GM19193 (cell line): ENCODE results near the gene COL4A1.

Experiments used
- POLR2A ChIP-seq: IDR thresholded peaks from 4 replicates; pipeline ENCODE4 v1.6.1; 2011; ENCODE audit not compliant: insufficient read depth, insufficient read length; ENCODE audit errors: extremely low read depth

The COL4A1 gene

GRCh38 chr13:110242615-110243014 is 64.3 kb downstream of the COL4A1 start:
- TF ChIP-seq POLR2A, result no peak

- TF ChIP-seq POLR2A, result no peak
Observed at GRCh38 chr13:110240943-110241342, 66.0 kb downstream of the COL4A1 start.

GRCh38 chr13:110240352-110240751 is 66.6 kb downstream of the COL4A1 start:
- no peak for TF ChIP-seq POLR2A

- no peak for TF ChIP-seq POLR2A
Observed at GRCh38 chr13:110239280-110240125, 67.5 kb downstream of the COL4A1 start.

- TF ChIP-seq POLR2A, result no peak
Observed at GRCh38 chr13:110238818-110239195, 68.2 kb downstream of the COL4A1 start.

- TF ChIP-seq POLR2A, result no peak
Observed at GRCh38 chr13:110237875-110238817, 68.8 kb downstream of the COL4A1 start.

GRCh38 chr13:110236831-110237261 is 70.1 kb downstream of the COL4A1 start:
- TF ChIP-seq POLR2A, result no peak

GRCh38 chr13:110236431-110236830 is 70.5 kb downstream of the COL4A1 start:
- TF ChIP-seq POLR2A, result no peak

- no peak for TF ChIP-seq POLR2A
Observed at GRCh38 chr13:110234532-110234931, 72.4 kb downstream of the COL4A1 start.

GRCh38 chr13:110233951-110234280 is 73.0 kb downstream of the COL4A1 start:
- no peak for TF ChIP-seq POLR2A

- no peak for TF ChIP-seq POLR2A
Observed at GRCh38 chr13:110233181-110233950, 73.6 kb downstream of the COL4A1 start.

GRCh38 chr13:110232756-110233155 is 74.2 kb downstream of the COL4A1 start:
- TF ChIP-seq POLR2A, result no peak

- TF ChIP-seq POLR2A, result no peak
Observed at GRCh38 chr13:110232142-110232541, 74.8 kb downstream of the COL4A1 start.

GRCh38 chr13:110231348-110232047 is 75.5 kb downstream of the COL4A1 start:
- TF ChIP-seq POLR2A, result no peak
